Esophagus muscularis mucosa (tissue), 4 donors: ENCODE results near the gene RWDD2A. TPM values are rescaled to one million over a fixed set of nuclear protein-coding genes. Genes with fewer than 3 reads are reported as not detected.

ENCODE experiments used
- DNase-seq: peaks from one replicate; pipeline ENCODE4 v3.0.0-alpha.2; 2017; ENCODE audit errors: extremely low spot score
- H3K27ac ChIP-seq, 4 donors: fragments of 200-600 bp; sonication (generic); replicated peaks in 1 of 4; 1 replicate in 3 of 4; 2 replicates in 1 of 4; pipeline ENCODE4 v1.5.1; 2016 to 2019; ENCODE audit warnings: mild to moderate bottlenecking in 1 of 4
- H3K27me3 ChIP-seq, 4 donors: fragments of 200-600 bp; sonication (generic); one replicate each; pipeline versions ENCODE4 v1.5.1 to v1.6.0; 2016 to 2019
- H3K36me3 ChIP-seq, 4 donors: fragments of 200-600 bp; sonication (generic); one replicate each; pipeline ENCODE4 v1.5.1; 2016 to 2019
- H3K4me1 ChIP-seq, 4 donors: fragments of 200-600 bp; sonication (generic); one replicate each; pipeline ENCODE4 v1.5.1; 2016 to 2019
- H3K4me3 ChIP-seq, 4 donors: fragments of 200-600 bp; sonication (generic); 1 replicate in 2 of 4; 2 replicates in 2 of 4; pipeline ENCODE4 v1.5.1; 2016 to 2019; ENCODE audit warnings: mild to moderate bottlenecking in 4 of 4, moderate library complexity in 1 of 4
- H3K9me3 ChIP-seq, 4 donors: fragments of 200-600 bp; sonication (generic); 1 replicate in 3 of 4; 2 replicates in 1 of 4; pipeline ENCODE4 v1.5.1; 2016 to 2019
- EP300 ChIP-seq: sonication (generic); formaldehyde crosslinking; IDR thresholded peaks from one replicate; pipeline ENCODE4 v1.6.1; 2017; ENCODE audit warnings: antibody characterized with exemption
- POLR2A ChIP-seq: fragments of 450-650 bp; IDR thresholded peaks from one replicate; pipeline ENCODE4 v1.6.1; 2017; ENCODE audit warnings: antibody characterized with exemption, moderate library complexity, mild to moderate bottlenecking, low read depth
- POLR2AphosphoS5 ChIP-seq, 2 donors: sonication (generic); formaldehyde crosslinking; IDR thresholded peaks; one replicate each; pipeline ENCODE4 v1.6.1; 2017; ENCODE audit warnings: antibody characterized with exemption in 2 of 2
- WGBS: methylation state at CpG from one replicate; pipeline ENCODE4 v1.1.5; 2018; 5-methylcytosine and 5-hydroxymethylcytosine counted together
- intact Hi-C: fragments of 100-400 bp; cut with DNase I; formaldehyde crosslinking; loops from one replicate; pipeline ENCODE4 v1.15.1; 2023
- total RNA-seq, 4 donors: library from RNA; depleted of rRNA; stranded (reverse); fragments of >200 nt; gene quantifications; one replicate each; pipeline versions ENCODE4 v1.1.0 to v1.2.1, GENCODE V29; 2016
- TF ChIP-seq, protein P1 (sequence below), 3 experiments: fragments of 200-600 bp in 2 of 3; fragments of 450-650 bp in 1 of 3; sonication (generic) in 2 of 3; IDR thresholded peaks; one replicate each; pipeline ENCODE4 v1.5.1; 2017 to 2019; ENCODE audit warnings: antibody characterized with exemption in 3 of 3, mild to moderate bottlenecking in 2 of 3, moderate library complexity in 1 of 3

Gene RWDD2A
- total RNA-seq, 4 donors from 2014 or later: 2.5 to 4.5 (median 3.1) TPM

DNA sequence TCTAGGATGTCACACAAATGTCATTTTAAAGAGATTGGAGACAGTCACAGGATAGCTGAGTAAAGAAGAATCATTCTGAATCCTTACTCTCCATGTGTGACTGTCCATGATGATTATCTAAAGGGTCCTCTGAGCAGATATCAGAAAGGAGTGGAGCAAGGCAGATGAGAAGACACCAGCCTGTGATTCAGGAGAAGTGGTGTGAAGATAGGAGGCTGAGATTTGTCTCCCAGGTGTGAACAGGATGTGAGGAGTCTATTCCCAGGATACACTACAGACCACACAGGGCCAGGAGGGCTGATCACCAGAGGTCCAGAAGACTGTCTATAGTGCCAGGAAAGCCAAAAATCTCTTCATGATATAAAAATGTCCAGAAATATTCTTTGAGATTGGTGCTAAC lies 27.0 kb downstream of the RWDD2A start:
- no peak for DNase-seq
- H3K4me1 ChIP-seq: peaks cover 0 to under 1% (median 0%) of the 10 kb centered on the region in 4 donors
- TF ChIP-seq EP300 (no peak), POLR2AphosphoS5 (IDR thresholded peaks at IDR 0.05) (no peak), POLR2A (no peak)
- TF ChIP-seq, protein P1, sequence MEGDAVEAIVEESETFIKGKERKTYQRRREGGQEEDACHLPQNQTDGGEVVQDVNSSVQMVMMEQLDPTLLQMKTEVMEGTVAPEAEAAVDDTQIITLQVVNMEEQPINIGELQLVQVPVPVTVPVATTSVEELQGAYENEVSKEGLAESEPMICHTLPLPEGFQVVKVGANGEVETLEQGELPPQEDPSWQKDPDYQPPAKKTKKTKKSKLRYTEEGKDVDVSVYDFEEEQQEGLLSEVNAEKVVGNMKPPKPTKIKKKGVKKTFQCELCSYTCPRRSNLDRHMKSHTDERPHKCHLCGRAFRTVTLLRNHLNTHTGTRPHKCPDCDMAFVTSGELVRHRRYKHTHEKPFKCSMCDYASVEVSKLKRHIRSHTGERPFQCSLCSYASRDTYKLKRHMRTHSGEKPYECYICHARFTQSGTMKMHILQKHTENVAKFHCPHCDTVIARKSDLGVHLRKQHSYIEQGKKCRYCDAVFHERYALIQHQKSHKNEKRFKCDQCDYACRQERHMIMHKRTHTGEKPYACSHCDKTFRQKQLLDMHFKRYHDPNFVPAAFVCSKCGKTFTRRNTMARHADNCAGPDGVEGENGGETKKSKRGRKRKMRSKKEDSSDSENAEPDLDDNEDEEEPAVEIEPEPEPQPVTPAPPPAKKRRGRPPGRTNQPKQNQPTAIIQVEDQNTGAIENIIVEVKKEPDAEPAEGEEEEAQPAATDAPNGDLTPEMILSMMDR (IDR thresholded peaks at IDR 0.05): no peak
- intact Hi-C loops: loop anchor here (2.0 to 5.0 kb wide), 2 partner anchors 197 to 293 kb away; partner anchors contain the start of gene PRSS35
- no peaks in the 10 kb centered on the region for H3K9me3 ChIP-seq
- H3K27me3 ChIP-seq: no peaks in the 10 kb centered on the region
- no peak overlapping the region for H3K4me3 ChIP-seq
- no peak overlapping the region for H3K27ac ChIP-seq
- H3K36me3 ChIP-seq: peaks cover 0 to 4% (median 0%) of the 10 kb centered on the region in 4 donors

DNA sequence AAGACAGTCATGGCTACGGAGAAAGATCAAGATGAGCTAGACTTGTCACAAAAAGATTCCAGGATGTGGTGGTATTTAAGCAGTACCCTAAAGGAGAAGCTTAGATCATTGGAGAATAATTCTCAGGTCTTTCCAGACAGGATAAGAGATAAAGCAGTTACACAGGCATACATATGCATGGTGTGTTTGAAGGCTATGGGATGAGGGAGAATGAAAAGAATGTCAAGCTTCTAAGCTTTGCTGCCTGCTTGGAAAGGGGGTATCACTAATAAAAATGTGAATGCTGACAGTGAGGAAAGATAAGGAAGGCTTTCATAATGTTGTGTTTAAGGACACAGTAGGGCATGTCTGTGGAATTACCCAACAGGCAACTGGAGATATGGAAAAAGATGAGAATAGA lies 28.1 kb downstream of the RWDD2A start:
- no peaks in the 10 kb centered on the region for H3K27me3 ChIP-seq
- 95% methylated on average over 1 of the region's 1 CpG for WGBS
- TF ChIP-seq EP300: no peak
- no peak for TF ChIP-seq POLR2A
- H3K36me3 ChIP-seq: peaks cover 0 to 4% (median 0%) of the 10 kb centered on the region in 4 donors
- no peak for DNase-seq
- no peak overlapping the region for H3K4me3 ChIP-seq
- intact Hi-C loops: loop anchor here (2.0 to 5.0 kb wide), 2 partner anchors 196 to 292 kb away; partner anchors contain the start of gene PRSS35
- H3K27ac ChIP-seq: no peak overlapping the region
- peaks cover 0 to 5% (median 0%) of the 10 kb centered on the region in 4 donors for H3K4me1 ChIP-seq
- no peaks in the 10 kb centered on the region for H3K9me3 ChIP-seq

DNA sequence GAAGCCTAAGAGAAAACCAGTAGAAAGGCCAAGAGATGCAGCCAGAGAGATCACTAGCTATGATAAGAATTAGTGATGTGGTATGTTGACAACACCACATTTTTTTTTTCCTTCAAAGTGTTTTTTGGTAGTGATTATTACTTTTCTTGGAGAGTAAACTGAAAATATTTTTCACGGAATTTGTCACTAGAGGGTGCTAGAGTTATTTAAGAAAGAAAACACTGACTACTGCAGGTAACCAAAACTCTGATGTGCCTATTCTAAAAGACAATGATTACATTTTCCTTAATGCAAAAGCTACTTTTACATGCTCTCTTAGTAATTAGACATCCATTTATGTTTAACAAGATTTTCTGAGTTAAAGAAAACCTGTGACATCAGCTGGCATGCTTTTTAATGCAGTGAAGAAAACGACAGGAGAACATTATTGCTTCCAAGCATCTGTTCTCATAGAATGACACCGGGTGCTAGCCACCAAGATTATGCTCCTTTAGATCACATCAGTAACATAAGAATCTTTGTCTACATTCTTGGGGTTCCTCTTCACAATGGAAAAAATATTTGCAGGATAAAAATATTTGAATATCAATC lies 28.8 kb downstream of the RWDD2A start:
- Histone ChIP-seq H3K9me3 (no peaks in the 10 kb centered on the region), H3K36me3 (peaks cover 0 to 4% (median 0%) of the 10 kb centered on the region in 4 donors), H3K27ac (no peak overlapping the region), H3K4me1 (peaks cover 0 to 5% (median 0%) of the 10 kb centered on the region in 4 donors), H3K4me3 (no peak overlapping the region), H3K27me3 (no peaks in the 10 kb centered on the region)
- intact Hi-C loops: loop anchor here (2.0 to 5.0 kb wide), 2 partner anchors 195 to 291 kb away; partner anchors contain the start of gene PRSS35
- WGBS: 57% methylated on average over 3 of the region's 3 CpGs
- TF ChIP-seq, protein P1 (IDR thresholded peaks at IDR 0.05): peak; percentile 44 to 55 (median 53)
- TF ChIP-seq EP300: no peak
- DNase-seq: no peak

DNA sequence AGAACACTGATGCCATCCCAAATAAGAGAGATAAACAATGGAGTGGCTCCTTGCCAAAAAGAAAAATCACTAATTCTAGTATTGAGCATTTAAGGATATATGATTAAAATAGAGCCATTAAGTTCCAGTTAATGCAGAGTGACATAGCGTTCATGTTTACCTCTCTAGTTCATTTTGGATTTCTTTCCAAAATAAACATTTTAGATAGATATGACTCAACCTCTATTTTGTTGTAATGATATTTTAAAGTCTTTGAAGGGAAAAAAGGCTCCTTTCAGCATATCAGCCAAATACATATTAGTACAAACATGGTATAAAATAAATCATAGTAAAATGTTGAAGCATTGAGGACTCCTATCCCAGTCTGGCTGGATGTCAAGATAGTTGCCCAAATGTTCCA lies 33.4 kb downstream of the RWDD2A start:
- Histone ChIP-seq H3K27ac (no peak overlapping the region), H3K4me1 (peaks cover 0 to 5% (median 0%) of the 10 kb centered on the region in 4 donors), H3K27me3 (no peaks in the 10 kb centered on the region), H3K36me3 (peaks cover 0 to 7% (median 2%) of the 10 kb centered on the region in 4 donors), H3K4me3 (no peak overlapping the region), H3K9me3 (no peaks in the 10 kb centered on the region)
- intact Hi-C loops: no loop called here
- TF ChIP-seq, protein P1 (IDR thresholded peaks at IDR 0.05): no peak
- TF ChIP-seq POLR2A (no peak), EP300 (no peak), POLR2AphosphoS5 (IDR thresholded peaks at IDR 0.05) (no peak)
- 50% methylated on average over 1 of the region's 1 CpG for WGBS
- DNase-seq: no peak

DNA sequence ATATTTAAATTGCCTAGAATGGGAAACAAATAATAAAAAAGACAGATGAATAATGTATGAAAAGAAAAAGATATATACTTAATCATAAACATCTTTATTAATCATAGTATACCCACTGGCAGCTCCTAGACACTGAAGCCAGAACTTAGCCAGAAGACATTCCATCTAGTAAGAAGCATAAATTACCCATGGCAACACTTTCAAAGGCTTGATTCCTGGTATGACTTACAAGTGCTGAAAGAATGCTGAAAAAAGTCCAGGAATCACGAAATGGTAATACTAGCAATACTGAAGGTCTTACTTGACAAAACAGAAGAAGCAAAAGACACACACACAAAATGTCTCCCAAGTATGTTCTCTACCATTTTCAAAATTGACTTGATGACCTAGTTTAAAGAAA lies 38.0 kb downstream of the RWDD2A start:
- no peak overlapping the region for H3K27ac ChIP-seq
- no peak for DNase-seq
- H3K36me3 ChIP-seq: peaks cover 0 to 7% (median 2%) of the 10 kb centered on the region in 4 donors
- intact Hi-C loops: no loop called here
- 38% methylated on average over 1 of the region's 1 CpG for WGBS
- no peaks in the 10 kb centered on the region for H3K9me3 ChIP-seq
- H3K4me3 ChIP-seq: no peak overlapping the region
- H3K4me1 ChIP-seq: no peaks in the 10 kb centered on the region
- H3K27me3 ChIP-seq: no peaks in the 10 kb centered on the region
- no peak for TF ChIP-seq POLR2A

DNA sequence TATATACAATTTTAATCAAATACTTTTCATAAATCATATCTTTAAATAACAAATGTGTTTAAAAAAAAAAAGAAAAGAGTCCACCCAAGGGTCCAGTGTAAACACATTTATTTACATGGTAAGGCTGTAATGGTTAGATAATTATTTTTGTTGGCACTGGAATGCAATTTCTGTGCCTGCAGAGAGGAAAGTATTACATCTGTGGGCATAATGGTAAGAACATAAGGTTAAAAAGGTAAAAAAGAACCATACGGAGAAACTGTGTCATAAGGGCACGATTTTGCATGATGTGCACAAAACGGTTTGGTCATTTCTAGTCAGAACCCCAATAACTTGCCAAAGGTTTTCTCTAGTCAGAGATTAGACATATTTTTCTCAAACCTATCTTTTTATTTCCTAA lies 54.3 kb downstream of the RWDD2A start:
- DNase-seq: no peak
- Histone ChIP-seq H3K4me1 (peaks cover 0 to 1% (median 0%) of the 10 kb centered on the region in 4 donors), H3K9me3 (no peaks in the 10 kb centered on the region), H3K36me3 (peaks cover 0 to 18% (median 2%) of the 10 kb centered on the region in 4 donors), H3K27me3 (no peaks in the 10 kb centered on the region), H3K4me3 (no peak overlapping the region), H3K27ac (no peak overlapping the region)
- TF ChIP-seq EP300 (no peak), POLR2A (no peak), POLR2AphosphoS5 (IDR thresholded peaks at IDR 0.05) (no peak)
- TF ChIP-seq, protein P1 (IDR thresholded peaks at IDR 0.05): no peak
- 70% methylated on average over 3 of the region's 3 CpGs for WGBS
- intact Hi-C loops: no loop called here
